Measurements from ENCODE around the gene CCSER1. TPM values are rescaled to one million over a fixed set of nuclear protein-coding genes. Genes with fewer than 3 reads are reported as not detected.
"Not testable (repeated sequence)": the region's sequence is repeated elsewhere in the genome, so short reads cannot be mapped to it uniquely, and the experiment has no call there.

The CCSER1 gene
- total RNA-seq, 4 donors from 2014 or later = 3.2 to 17.3 (median 10.2) TPM

GRCh38 chr4:91171217-91171616 lies 1044.0 kb downstream of the CCSER1 start:
- DNase-seq (ENCODE audit: low spot score) = no peak
- no peak for ATAC-seq (ENCODE audit: low FRiP score)
- TF ChIP-seq, protein P1, sequence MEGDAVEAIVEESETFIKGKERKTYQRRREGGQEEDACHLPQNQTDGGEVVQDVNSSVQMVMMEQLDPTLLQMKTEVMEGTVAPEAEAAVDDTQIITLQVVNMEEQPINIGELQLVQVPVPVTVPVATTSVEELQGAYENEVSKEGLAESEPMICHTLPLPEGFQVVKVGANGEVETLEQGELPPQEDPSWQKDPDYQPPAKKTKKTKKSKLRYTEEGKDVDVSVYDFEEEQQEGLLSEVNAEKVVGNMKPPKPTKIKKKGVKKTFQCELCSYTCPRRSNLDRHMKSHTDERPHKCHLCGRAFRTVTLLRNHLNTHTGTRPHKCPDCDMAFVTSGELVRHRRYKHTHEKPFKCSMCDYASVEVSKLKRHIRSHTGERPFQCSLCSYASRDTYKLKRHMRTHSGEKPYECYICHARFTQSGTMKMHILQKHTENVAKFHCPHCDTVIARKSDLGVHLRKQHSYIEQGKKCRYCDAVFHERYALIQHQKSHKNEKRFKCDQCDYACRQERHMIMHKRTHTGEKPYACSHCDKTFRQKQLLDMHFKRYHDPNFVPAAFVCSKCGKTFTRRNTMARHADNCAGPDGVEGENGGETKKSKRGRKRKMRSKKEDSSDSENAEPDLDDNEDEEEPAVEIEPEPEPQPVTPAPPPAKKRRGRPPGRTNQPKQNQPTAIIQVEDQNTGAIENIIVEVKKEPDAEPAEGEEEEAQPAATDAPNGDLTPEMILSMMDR (IDR thresholded peaks at IDR 0.05) = no peak

DNA sequence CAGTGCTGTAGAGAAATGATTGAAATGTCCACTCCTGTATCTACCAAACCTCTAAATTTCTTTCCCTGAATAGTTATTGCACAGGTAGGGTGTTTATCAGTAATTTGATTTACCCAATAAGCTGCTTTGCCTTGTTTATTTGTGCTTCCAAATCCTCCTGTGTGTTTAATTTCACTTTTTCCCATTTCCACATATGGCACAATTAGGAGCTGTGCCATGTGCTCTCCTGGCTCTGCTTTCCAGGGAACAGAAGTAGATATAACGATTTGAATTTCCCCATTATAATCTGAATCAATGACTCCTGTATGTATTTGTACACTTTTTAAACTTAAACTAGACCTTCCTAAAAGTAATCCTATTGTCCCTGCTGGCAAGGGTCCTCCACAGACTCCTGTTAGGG lies 1057.9 kb downstream of the CCSER1 start:
- not testable (repeated sequence) for ATAC-seq (ENCODE audit: low FRiP score); DNase-seq (ENCODE audit: low spot score)

- ATAC-seq (ENCODE audit: low FRiP score) = no peak
- TF ChIP-seq, protein P1 (IDR thresholded peaks at IDR 0.05) = no peak
- DNase-seq (ENCODE audit: low spot score) = no peak
These were observed 1071.8 kb downstream of the CCSER1 start for GRCh38 chr4:91198951-91199350.

DNA sequence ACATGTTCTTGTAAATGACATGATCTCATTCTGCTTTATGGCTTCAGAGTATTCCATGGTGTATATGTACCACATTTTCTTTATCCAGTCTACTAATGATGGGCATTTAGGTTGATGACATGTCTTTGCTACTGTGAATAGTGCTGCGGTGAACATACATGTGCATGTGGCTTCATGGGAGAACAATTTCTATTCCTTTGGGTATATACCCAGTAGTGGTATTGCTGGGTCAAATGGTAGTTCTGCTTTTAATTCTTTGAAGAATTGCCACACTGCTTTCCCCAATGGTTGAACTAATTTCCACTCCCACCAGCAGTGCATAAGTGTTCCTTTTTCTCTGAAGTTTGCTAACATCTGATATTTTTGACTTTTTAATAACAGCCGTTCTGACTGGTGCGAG lies 1080.3 kb downstream of the CCSER1 start:
- ATAC-seq (ENCODE audit: low FRiP score) (no peak), DNase-seq (ENCODE audit: low spot score) (no peak)
- TF ChIP-seq, protein P1 (IDR thresholded peaks at IDR 0.05) = no peak

DNA sequence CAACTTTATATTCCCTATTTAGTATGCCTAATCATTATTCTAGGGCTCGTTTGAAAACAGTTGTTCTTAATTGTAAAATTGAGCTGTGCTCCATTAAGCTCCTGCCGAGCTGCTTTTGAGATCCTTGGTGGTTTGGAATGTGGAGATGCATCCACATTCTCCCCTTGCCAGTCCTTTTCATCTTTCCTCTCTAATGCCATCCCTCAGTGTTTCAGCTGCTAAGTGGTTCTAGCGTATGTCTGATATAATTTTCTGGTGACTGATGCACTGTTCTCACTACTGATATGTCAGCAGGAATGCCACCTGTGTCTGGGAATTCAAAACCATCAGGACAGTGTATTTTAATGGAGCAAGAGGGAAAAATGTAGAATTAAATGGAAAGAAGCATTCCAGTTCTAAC lies 1085.0 kb downstream of the CCSER1 start:
- TF ChIP-seq, protein P1 (IDR thresholded peaks at IDR 0.05) = no peak
- ATAC-seq (ENCODE audit: low FRiP score) (no peak), DNase-seq (ENCODE audit: low spot score) (no peak)

DNA sequence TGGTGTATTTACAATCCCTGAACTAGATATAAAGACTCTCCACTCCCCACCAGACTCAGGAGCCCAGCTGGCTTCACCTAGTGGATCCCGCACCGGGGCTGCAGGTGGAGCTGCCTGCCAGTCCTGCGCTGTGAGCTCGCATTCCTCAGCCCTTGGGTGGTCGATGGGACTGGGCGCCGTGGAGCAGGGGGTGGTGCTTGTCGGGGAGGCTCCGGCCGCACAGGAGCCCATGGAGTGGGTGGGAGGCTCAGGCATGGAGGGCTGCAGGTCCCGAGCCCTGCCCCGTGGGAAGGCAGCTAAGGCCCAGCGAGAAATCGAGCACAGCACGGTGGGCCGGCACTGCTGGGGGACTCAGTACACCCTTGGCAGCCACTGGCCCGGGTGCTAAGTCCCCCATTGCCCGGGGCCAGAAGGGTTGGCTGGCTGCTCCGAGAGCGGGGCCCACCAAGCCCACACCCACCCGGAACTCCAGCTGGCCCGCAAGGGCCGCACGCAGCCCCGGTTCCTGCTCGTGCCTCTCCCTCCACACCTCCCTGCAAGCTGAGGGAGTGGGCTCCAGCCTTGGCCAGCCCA lies 1090.7 kb downstream of the CCSER1 start:
- not testable (repeated sequence) for DNase-seq (ENCODE audit: low spot score)

GRCh38 chr4:91220315-91220714 lies 1093.1 kb downstream of the CCSER1 start:
- TF ChIP-seq, protein P1 (IDR thresholded peaks at IDR 0.05) = no peak
- DNase-seq (ENCODE audit: low spot score) (no peak), ATAC-seq (ENCODE audit: low FRiP score) (no peak)

More for the DNA sequence above, 1090.7 kb downstream of the CCSER1 start:
- not testable (repeated sequence) for ATAC-seq (ENCODE audit: low FRiP score)

- DNase-seq (ENCODE audit: low spot score) (no peak), ATAC-seq (ENCODE audit: low FRiP score) (no peak)
- TF ChIP-seq, protein P1 (IDR thresholded peaks at IDR 0.05) = no peak
These were observed 1094.8 kb downstream of the CCSER1 start for GRCh38 chr4:91222014-91222413.

Data from omental fat pad (tissue), 4 donors.